Lower lobe of right lung (tissue), 2 donors: Measurements from ENCODE around the gene SPINK4. TPM values are rescaled to one million over a fixed set of nuclear protein-coding genes. Genes with fewer than 3 reads are reported as not detected.

Experiments
- ATAC-seq, 2 donors: fragments of 200-7000 bp; cut with Tn5 transposase; one replicate each; pipeline ENCODE4 v1.9.1; 2020 to 2022; ENCODE audit warnings: mild to moderate bottlenecking in 2 of 2, moderate library complexity in 2 of 2
- DNase-seq: peaks from one replicate; pipeline ENCODE4 v3.0.0-alpha.2; 2020
- H3K27ac ChIP-seq: fragments of 200-600 bp; one replicate; pipeline ENCODE4 v1.8.0; 2022
- H3K27me3 ChIP-seq: fragments of 200-600 bp; one replicate; pipeline ENCODE4 v1.8.0; 2022; ENCODE audit warnings: low read depth
- H3K36me3 ChIP-seq: fragments of 200-600 bp; one replicate; pipeline ENCODE4 v1.8.0; 2022; ENCODE audit warnings: mild to moderate bottlenecking
- H3K4me1 ChIP-seq: fragments of 200-600 bp; one replicate; pipeline ENCODE4 v1.8.0; 2022
- H3K4me3 ChIP-seq: fragments of 200-600 bp; one replicate; pipeline ENCODE4 v1.8.0; 2022; ENCODE audit warnings: mild to moderate bottlenecking
- H3K9me3 ChIP-seq: fragments of 200-600 bp; one replicate; pipeline ENCODE4 v1.8.0; 2022
- intact Hi-C: fragments of 100-400 bp; cut with DNase I; formaldehyde crosslinking; loops from one replicate; pipeline ENCODE4 v1.11.0; 2022
- total RNA-seq: library from RNA; stranded (reverse); fragmentation: NEBNext Ultra II Directional; extraction: Animal tissue kit (Norgen Biotek cat#: 25700); gene quantifications from one replicate; pipeline ENCODE4 v1.2.1, GENCODE V29; 2021
- TF ChIP-seq, protein P1 (sequence below): fragments of 200-600 bp; IDR thresholded peaks from one replicate; pipeline ENCODE4 v1.8.0; 2022; ENCODE audit warnings: antibody characterized with exemption, mild to moderate bottlenecking
- donor health status: DM: no; HTN: yes; CAD: no; lungs with severe emphysema.

SPINK4 gene
- total RNA-seq, 1 donor from 2014 or later, result not detected

DNA sequence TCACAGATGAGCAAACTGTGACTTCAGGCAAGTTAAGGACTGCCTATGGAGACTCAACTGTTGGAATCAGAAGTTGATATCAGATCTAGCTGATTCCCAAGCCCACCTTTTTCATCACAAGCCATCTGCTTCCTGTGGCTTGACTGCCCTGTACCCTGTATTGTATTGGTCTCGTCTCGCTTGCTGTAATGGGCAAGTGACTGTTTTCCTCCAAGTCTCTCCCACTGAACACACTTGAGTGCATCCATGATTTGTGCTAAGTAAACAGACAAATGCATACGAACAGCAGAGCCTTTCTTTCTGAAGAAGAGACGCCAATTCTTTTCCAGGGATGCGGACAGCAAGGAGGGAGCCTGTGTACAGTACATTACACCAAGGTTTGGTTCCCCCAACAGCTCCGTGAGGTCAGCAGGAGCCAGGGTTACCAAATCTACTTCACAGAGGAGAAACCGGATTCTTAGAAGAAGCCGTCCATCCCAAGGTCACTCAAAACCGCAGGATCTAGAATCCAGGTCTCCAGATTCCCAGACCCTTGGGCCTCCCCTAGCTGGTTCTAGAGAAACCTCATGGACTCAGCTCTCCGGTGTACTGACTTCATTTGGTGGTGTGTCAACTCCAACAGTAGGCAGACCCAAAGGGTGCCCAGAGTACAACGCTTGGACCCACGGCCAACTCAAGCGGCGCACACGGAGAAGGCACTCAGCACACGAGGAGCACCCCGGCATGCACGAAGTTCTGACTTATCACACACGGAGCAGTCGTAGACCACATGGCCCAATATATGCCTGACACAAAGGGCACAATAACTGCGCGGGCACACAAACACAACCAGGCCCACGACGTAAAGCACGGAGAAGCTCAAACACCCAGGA, 23.4 kb downstream of the SPINK4 start:
- intact Hi-C loops, result no loop called here
- Histone ChIP-seq H3K4me3 (peak overlapping the region; percentile 93), H3K27me3 (no peaks in the 10 kb centered on the region), H3K9me3 (no peaks in the 10 kb centered on the region), H3K27ac (peak overlapping the region; percentile 92), H3K4me1 (peaks cover 28% of the 10 kb centered on the region), H3K36me3 (peaks cover 68% of the 10 kb centered on the region)
- ATAC-seq, result peak; percentile 2 to 8
- TF ChIP-seq, protein P1, sequence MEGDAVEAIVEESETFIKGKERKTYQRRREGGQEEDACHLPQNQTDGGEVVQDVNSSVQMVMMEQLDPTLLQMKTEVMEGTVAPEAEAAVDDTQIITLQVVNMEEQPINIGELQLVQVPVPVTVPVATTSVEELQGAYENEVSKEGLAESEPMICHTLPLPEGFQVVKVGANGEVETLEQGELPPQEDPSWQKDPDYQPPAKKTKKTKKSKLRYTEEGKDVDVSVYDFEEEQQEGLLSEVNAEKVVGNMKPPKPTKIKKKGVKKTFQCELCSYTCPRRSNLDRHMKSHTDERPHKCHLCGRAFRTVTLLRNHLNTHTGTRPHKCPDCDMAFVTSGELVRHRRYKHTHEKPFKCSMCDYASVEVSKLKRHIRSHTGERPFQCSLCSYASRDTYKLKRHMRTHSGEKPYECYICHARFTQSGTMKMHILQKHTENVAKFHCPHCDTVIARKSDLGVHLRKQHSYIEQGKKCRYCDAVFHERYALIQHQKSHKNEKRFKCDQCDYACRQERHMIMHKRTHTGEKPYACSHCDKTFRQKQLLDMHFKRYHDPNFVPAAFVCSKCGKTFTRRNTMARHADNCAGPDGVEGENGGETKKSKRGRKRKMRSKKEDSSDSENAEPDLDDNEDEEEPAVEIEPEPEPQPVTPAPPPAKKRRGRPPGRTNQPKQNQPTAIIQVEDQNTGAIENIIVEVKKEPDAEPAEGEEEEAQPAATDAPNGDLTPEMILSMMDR, result no peak
- no peak for DNase-seq

DNA sequence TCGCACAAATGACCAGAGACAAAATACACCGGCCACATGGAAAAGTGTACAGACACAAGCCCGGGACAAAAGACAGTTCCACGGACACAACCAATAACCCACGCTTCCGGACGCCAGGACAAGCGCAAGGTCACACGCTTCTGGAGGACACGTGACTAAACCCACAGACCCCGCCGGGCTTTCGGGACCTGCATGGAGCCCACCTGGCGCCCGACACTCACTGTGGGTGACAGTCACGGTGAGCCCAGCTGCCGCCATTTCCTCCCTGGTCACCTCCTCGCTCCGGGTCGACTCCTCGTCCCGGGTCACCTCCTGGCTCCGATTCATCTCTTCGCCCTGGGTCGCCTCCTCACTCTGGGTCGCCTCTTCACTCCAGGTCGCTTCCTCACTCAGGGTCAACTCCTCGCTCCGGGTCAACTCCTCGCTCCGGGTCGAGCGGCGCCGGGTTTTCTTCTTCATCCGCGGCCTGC, 24.1 kb downstream of the SPINK4 start:
- peak; percentile 7 to 42 for ATAC-seq
- intact Hi-C loops, result no loop called here
- TF ChIP-seq, protein P1, result no peak

DNA sequence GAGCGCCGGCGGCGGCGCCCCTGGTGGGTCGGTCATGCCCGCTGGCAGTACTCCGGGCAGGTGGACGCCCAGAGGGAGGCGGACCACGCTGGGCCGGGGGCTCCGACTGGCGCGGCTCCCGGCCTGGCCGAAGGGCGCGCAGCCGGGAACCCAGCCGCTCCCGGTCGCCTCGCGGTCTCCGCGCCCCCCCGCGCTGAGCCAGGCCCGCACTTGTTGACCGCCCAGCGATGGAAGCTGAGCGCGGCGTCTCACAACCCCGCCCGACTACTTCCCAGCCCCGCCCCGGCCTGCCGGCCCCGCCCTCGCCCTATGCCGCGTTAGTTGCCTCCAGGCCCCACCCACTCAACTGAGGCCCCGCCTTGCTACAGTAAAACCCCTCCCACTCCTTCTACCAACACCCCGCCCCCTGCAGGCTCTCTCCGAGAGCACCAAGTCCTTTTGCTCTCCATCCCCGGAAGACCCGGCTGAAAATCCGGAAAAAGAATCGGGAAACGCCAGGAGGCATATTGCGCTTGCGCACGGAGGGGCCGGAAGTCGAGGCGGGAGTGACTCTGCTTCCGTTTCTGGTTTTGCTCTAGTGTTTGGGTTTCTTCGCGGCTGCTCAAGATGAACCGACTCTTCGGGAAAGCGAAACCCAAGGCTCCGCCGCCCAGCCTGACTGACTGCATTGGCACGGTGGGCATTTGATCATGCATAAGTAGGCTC, 24.7 kb downstream of the SPINK4 start, which contains the start of the genes BAG1 and CHMP5:
Gene BAG1, minus strand, starts transcription at position 236 of the 705 bp plus-strand sequence.
Gene CHMP5, plus strand, starts transcription at position 577 of the 705 bp plus-strand sequence. Its CDS starts 30 bp downstream, at position 607.
- intact Hi-C loops, result no loop called here
- TF ChIP-seq, protein P1, result peak; percentile 31

More for the DNA sequence above, 24.1 kb downstream of the SPINK4 start:
- Histone ChIP-seq H3K4me3 (peak overlapping the region; percentile 93), H3K4me1 (peaks cover 28% of the 10 kb centered on the region), H3K27ac (peak overlapping the region; percentile 92), H3K36me3 (peaks cover 68% of the 10 kb centered on the region), H3K27me3 (no peaks in the 10 kb centered on the region), H3K9me3 (no peaks in the 10 kb centered on the region)
- peak; percentile 78 for DNase-seq

DNA sequence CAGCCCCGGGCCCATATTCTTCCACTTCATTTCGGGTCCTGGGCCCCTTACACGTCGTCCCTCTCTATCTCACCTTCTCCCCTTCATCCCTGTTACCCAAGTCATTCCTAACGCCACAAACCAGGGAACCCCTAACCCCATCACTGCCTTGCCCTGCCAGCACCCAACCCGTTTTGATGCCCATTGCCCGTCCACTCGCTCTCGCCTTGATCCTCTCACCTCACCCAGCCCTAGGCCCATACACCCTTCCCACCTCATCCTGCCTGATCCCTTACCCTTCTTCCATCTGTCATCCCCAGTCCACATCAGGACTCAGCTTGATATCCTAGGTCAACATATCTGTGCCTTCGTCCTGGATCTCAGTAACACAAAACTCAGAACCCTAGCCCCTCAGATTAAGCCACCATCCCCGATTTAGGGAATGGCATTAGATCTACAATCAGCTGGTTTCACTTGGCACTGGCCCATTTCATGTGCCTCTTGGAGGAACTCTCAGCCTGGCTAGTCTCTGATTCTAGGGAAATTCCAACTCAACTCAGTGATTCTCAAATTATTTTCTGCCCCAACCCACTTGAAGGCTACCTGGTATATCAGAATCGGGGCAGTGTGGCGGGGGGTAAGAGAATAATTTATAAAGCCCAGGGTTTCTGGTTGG, 25.4 kb downstream of the SPINK4 start:
- no peaks in the 10 kb centered on the region for H3K27me3 ChIP-seq
- intact Hi-C loops, result no loop called here
- DNase-seq (no peak), ATAC-seq (peak in 1 of 2 donors; percentile 0)
- peaks cover 68% of the 10 kb centered on the region for H3K36me3 ChIP-seq
- H3K9me3 ChIP-seq, result no peaks in the 10 kb centered on the region
- peak overlapping the region; percentile 92 for H3K27ac ChIP-seq
- peaks cover 28% of the 10 kb centered on the region for H3K4me1 ChIP-seq
- TF ChIP-seq, protein P1, result no peak
- H3K4me3 ChIP-seq, result peak overlapping the region; percentile 93

More for the DNA sequence above, 24.7 kb downstream of the SPINK4 start, which contains the start of the genes BAG1 and CHMP5:
- H3K4me3 ChIP-seq, result peak within 1 kb of the TSS; percentile 93
- peaks cover 68% of the 10 kb centered on the region for H3K36me3 ChIP-seq
- DNase-seq (peak; percentile 100), ATAC-seq (peak; percentile 98 to 100)
- H3K27ac ChIP-seq, result peak within 1 kb of the TSS; percentile 92
- H3K9me3 ChIP-seq, result no peaks in the 10 kb centered on the region
- peaks cover 28% of the 10 kb centered on the region for H3K4me1 ChIP-seq
- no peaks in the 10 kb centered on the region for H3K27me3 ChIP-seq
